NCI-H446 (cell line): Measurements from ENCODE around the gene DDA1.
"Not testable (repeated sequence)": the region's sequence is repeated elsewhere in the genome, so short reads cannot be mapped to it uniquely, and the experiment has no call there.

Experiments used
- DNase-seq, 2 experiments: peaks; one replicate each; lab custom pipeline; 2025; lab: John Stamatoyannopoulos, UW

DDA1 gene

GRCh38 chr19:17289489-17289888 lies 19.9 kb upstream of the DDA1 start:
- DNase-seq, result no peak

- peak in 1 of 2 experiments; percentile 64 for DNase-seq
Observed at GRCh38 chr19:17292301-17293074, 16.9 kb upstream of the DDA1 start.

- DNase-seq, result no peak
Observed at GRCh38 chr19:17293605-17294004, 15.8 kb upstream of the DDA1 start.

- DNase-seq, result no peak
Observed at GRCh38 chr19:17294051-17294891, 15.1 kb upstream of the DDA1 start.

GRCh38 chr19:17295551-17295950 lies 13.8 kb upstream of the DDA1 start:
- not testable (repeated sequence) for DNase-seq

- no peak for DNase-seq
Observed at GRCh38 chr19:17296273-17296672, 13.1 kb upstream of the DDA1 start.

GRCh38 chr19:17296976-17297375 lies 12.4 kb upstream of the DDA1 start:
- no peak for DNase-seq

- DNase-seq, result no peak
Observed at GRCh38 chr19:17300992-17301619, 8.3 kb upstream of the DDA1 start.

- no peak for DNase-seq
Observed at GRCh38 chr19:17302391-17303166, 6.8 kb upstream of the DDA1 start.

GRCh38 chr19:17303167-17303939 lies 6.0 kb upstream of the DDA1 start, which contains the start of gene ABHD8:
ABHD8 (minus strand) TSS chr19:17303425; CDS start chr19:17301616, 1,809 bp downstream.
- peak; percentile 91 to 98 for DNase-seq

GRCh38 chr19:17303940-17304267 lies 5.5 kb upstream of the DDA1 start:
- DNase-seq, result no peak

GRCh38 chr19:17304386-17305215 lies 4.8 kb upstream of the DDA1 start:
- DNase-seq, result no peak

- no peak for DNase-seq
Observed at GRCh38 chr19:17305216-17305516, 4.2 kb upstream of the DDA1 start.

GRCh38 chr19:17305517-17306284 lies 3.7 kb upstream of the DDA1 start, which contains the start of gene MRPL34:
MRPL34 (plus strand) TSS chr19:17305872; CDS start chr19:17305893, 21 bp downstream.
- peak; percentile 98 to 100 for DNase-seq

GRCh38 chr19:17306285-17306714 lies 3.1 kb upstream of the DDA1 start:
- DNase-seq, result no peak

GRCh38 chr19:17307876-17308377 lies 1.4 kb upstream of the DDA1 start:
- no peak for DNase-seq

- DNase-seq, result no peak
Observed at GRCh38 chr19:17309965-17310461, 650 bp downstream of the DDA1 start.

GRCh38 chr19:17311455-17312188 lies 2.3 kb downstream of the DDA1 start:
- DNase-seq, result no peak
